GM12864 (cell line): Measurements from ENCODE around the gene PSENEN.

Experiments
- DNase-seq: peaks from one replicate; pipeline ENCODE4 v3.0.0-alpha.2; 2011; ENCODE audit warnings: low read depth
- H3K4me3 ChIP-seq: 2 replicates; pipeline ENCODE4 v1.5.1; 2011; ENCODE audit warnings: mild to moderate bottlenecking, low read depth, low read length, control low read depth
- CTCF ChIP-seq: IDR thresholded peaks from 2 replicates; pipeline ENCODE4 v1.5.1; 2011; ENCODE audit warnings: low read depth, mild to moderate bottlenecking, moderate library complexity, low read length, control low read depth, inconsistent platforms; ENCODE audit errors: missing control alignments

PSENEN gene

GRCh38 chr19:35708391-35708790, 37.1 kb upstream of the PSENEN start:
- H3K4me3 ChIP-seq, result no peak overlapping the region
- TF ChIP-seq CTCF, result no peak
- no peak for DNase-seq

- TF ChIP-seq CTCF, result no peak
- H3K4me3 ChIP-seq, result peak overlapping the region; percentile 42
- peak; percentile 88 for DNase-seq
These were observed 34.4 kb upstream of the PSENEN start for GRCh38 chr19:35710784-35711723.

- DNase-seq, result peak; percentile 78
- TF ChIP-seq CTCF, result no peak
- H3K4me3 ChIP-seq, result peak overlapping the region; percentile 89
These were observed 32.6 kb upstream of the PSENEN start for GRCh38 chr19:35712567-35713505.

- peak overlapping the region; percentile 89 for H3K4me3 ChIP-seq
- no peak for DNase-seq
- TF ChIP-seq CTCF, result peak; percentile 2
These were observed 32.0 kb upstream of the PSENEN start for GRCh38 chr19:35713506-35713850.

GRCh38 chr19:35713904-35714495, 31.5 kb upstream of the PSENEN start:
- TF ChIP-seq CTCF, result no peak
- no peak for DNase-seq
- H3K4me3 ChIP-seq, result peak overlapping the region; percentile 89

GRCh38 chr19:35714601-35715354, 30.7 kb upstream of the PSENEN start:
- DNase-seq, result no peak
- H3K4me3 ChIP-seq, result peak overlapping the region; percentile 89
- peak; percentile 56 for TF ChIP-seq CTCF
